Activated naive CD8-positive, alpha-beta T cell treated with anti-CD3 and anti-CD28 coated beads, Interleukin-2, amount 50 U/mL, for 24 hours (primary cell): Measurements from ENCODE around the gene RSPH6A.
A peak's percentile ranks its signal among the peaks of the same experiment; 100 is the strongest.

Experiments used
- ATAC-seq: fragments of 150-1000 bp; cut with Tn5 transposase; one replicate; pipeline ENCODE4 v1.10.0; 2021
- DNase-seq: peaks from one replicate; pipeline ENCODE4 v3.0.0; 2021
- H3K27ac Mint-ChIP-seq: one replicate; pipeline ENCODE4 v1.8.0; 2021; ENCODE audit warnings: mild to moderate bottlenecking, mixed read lengths
- H3K27me3 Mint-ChIP-seq: one replicate; pipeline ENCODE4 v1.8.0; 2021; ENCODE audit warnings: mixed read lengths
- H3K36me3 Mint-ChIP-seq: one replicate; pipeline ENCODE4 v1.8.0; 2021; ENCODE audit warnings: low read depth, mixed read lengths
- H3K4me1 Mint-ChIP-seq: one replicate; pipeline ENCODE4 v1.8.0; 2021; ENCODE audit warnings: mixed read lengths
- H3K4me3 Mint-ChIP-seq: one replicate; pipeline ENCODE4 v1.8.0; 2021; ENCODE audit warnings: mild to moderate bottlenecking, moderate library complexity, mixed read lengths
- H3K9me3 Mint-ChIP-seq: one replicate; pipeline ENCODE4 v1.8.0; 2021; ENCODE audit warnings: mixed read lengths

RSPH6A gene

GRCh38 chr19:45819769-45820168, 4.7 kb upstream of the RSPH6A start:
- ATAC-seq, result no peak
- Mint-ChIP-seq H3K27me3 (no peaks in the 10 kb centered on the region), H3K4me3 (no peak overlapping the region), H3K36me3 (peaks cover 12% of the 10 kb centered on the region), H3K4me1 (peaks cover 2% of the 10 kb centered on the region), H3K9me3 (no peaks in the 10 kb centered on the region), H3K27ac (no peak overlapping the region)
- DNase-seq, result no peak

DNA sequence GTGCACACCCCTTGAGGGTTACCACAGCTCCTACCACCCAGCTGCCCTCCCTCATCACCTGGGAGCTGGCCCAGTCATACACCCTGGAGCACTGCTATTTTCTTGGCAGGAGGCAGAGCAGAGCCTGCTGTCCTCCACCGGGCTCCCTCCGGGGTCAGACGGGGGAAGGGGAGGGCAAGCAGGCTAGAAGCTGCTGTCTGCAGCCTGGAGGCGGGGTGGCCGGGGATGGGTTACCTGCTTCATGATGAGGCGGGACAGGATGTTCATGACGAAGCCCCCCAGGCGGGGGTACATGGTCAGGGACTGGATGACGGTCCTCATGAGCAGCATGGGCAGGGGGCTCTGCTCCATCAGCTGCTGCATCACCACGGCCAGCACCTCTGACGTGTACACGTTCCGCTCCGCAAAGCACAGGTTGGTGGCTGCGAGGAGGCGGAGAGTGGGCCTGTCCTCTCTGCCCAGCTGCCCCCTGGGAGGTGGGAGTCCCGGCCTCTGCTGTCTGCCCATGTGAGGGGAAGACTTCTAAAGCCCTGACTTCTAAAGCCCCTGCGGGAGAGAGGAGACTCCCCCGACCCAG, 2.7 kb upstream of the RSPH6A start:
- ATAC-seq (no peak), DNase-seq (no peak)
- Mint-ChIP-seq H3K4me3 (no peak overlapping the region), H3K9me3 (no peaks in the 10 kb centered on the region), H3K27ac (no peak overlapping the region), H3K36me3 (peaks cover 9% of the 10 kb centered on the region), H3K27me3 (peaks cover 7% of the 10 kb centered on the region), H3K4me1 (peaks cover 2% of the 10 kb centered on the region)

DNA sequence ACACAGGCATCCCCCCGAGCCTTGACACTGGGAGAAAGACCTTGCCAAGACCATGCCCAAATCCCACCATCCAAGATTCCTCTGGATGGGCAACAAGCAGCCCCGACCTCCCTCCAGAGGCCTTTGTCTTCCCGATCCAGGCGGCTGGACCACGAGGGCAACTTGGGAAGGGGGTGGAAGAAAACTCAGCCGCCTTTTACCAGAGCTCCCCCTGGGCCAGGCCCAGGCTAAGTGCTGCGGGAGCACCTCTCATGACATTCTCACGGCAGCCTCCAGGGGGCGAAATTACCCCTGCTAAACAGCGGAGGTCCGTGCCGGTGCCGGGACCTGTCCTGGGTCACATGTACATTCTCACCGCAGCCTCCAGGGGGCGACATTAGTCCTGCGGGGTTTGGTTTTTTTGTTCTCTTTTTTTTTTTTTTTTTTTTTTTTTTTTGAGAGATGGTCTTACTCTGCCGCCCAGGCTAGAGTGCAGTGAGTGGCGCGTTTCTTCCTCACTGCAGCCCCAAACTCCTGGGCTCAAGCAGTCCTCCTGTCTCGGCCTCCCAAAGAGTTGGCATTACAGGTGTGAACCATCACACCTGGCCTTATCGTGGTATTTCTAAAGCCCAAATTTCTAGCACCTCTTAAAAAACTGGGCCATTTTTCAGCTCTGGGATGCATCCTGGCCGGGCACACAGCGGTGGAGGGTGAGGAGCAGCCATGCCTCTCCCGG, 2.1 kb upstream of the RSPH6A start:
- peaks cover 2% of the 10 kb centered on the region for H3K4me1 Mint-ChIP-seq

DNA sequence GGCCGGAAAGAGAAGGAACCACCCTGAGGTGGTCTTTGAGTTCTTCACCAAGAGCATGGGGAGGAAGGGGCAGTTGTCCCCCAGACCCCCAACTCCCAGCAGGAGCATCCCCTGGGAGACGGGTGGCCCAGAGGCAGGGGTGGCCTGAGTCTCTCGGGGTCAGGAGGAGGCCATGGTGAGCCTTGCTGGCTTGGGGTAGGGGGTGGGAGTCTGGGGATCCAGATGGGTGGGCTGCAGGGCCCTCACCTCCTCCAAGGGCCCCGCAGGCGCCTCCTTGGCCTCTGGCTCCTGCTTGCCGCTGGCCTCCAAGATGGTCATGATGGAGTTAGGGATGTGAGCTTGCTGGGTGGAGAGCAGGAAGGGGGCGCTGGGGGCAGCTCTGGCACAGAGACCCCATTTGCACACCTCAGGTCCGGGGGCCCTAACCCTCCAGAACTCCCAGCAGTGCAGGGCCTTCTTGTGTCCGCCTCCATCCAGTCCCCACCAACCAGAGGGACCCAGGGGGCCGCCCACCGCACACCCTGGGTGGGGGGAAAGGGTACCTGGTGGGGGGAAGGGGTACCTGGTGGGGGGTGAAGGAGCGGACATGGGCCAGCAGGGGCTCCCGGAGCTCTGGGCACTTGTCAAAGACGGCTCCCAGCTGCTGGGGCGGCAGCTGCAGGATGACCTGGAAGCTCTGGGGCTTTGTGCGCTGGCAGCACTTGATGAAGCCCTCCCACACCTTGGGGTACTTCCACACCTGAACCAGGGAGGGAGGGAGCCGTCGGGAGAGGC, 1.3 kb upstream of the RSPH6A start:
- H3K36me3 Mint-ChIP-seq, result peaks cover 9% of the 10 kb centered on the region
- H3K4me3 Mint-ChIP-seq, result no peak overlapping the region
- H3K4me1 Mint-ChIP-seq, result peaks cover 2% of the 10 kb centered on the region
- H3K9me3 Mint-ChIP-seq, result no peaks in the 10 kb centered on the region
- DNase-seq, result no peak
- no peak overlapping the region for H3K27ac Mint-ChIP-seq
- H3K27me3 Mint-ChIP-seq, result peaks cover 7% of the 10 kb centered on the region
- no peak for ATAC-seq

More for the DNA sequence above, 2.1 kb upstream of the RSPH6A start:
- no peak overlapping the region for H3K27ac Mint-ChIP-seq
- ATAC-seq, result peak; percentile 93
- H3K9me3 Mint-ChIP-seq, result no peaks in the 10 kb centered on the region
- peaks cover 9% of the 10 kb centered on the region for H3K36me3 Mint-ChIP-seq
- peak; percentile 98 for DNase-seq
- H3K4me3 Mint-ChIP-seq, result no peak overlapping the region
- H3K27me3 Mint-ChIP-seq, result peaks cover 7% of the 10 kb centered on the region

DNA sequence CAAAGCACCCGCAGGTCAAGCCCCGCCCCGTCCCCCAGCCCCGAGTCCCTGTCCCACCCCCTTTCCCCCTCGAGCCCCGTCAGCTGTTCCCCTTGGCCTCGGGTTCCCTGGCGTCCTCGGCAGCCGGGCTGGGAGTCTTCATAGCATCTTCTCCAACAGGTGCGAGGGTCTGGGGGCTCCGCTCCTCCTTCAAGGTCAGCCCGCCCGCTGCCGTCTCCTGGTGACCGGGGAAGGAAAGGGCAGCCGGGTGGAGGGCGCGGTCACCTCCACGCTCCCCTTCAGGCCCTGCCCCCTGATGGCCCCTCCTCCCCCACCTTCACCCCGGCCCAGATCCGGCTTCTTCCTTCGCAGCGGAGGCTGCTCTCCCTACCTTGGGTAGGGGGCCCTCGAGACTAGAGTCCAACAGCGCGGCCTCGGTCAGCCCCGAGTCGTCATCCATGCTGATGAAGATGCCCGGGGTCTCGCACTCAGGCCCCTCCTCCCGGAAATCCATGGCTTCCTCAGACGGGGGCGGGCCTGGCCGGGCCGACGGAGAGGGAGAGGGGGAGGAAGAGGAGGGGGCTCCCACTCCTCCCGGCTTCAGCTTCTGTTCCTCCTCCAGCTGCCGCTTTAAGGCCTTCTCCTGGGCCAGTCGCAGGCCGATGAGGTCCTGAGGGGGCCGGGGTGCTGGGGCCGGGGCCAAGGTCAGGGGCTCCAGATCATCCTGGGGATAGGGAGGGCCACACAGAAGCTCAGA, 541 bp upstream of the RSPH6A start:
- no peaks in the 10 kb centered on the region for H3K9me3 Mint-ChIP-seq
- H3K4me3 Mint-ChIP-seq, result no peak overlapping the region
- peaks cover 2% of the 10 kb centered on the region for H3K4me1 Mint-ChIP-seq
- ATAC-seq, result no peak
- peaks cover 7% of the 10 kb centered on the region for H3K27me3 Mint-ChIP-seq
- H3K36me3 Mint-ChIP-seq, result peaks cover 9% of the 10 kb centered on the region
- no peak for DNase-seq
- H3K27ac Mint-ChIP-seq, result no peak overlapping the region

DNA sequence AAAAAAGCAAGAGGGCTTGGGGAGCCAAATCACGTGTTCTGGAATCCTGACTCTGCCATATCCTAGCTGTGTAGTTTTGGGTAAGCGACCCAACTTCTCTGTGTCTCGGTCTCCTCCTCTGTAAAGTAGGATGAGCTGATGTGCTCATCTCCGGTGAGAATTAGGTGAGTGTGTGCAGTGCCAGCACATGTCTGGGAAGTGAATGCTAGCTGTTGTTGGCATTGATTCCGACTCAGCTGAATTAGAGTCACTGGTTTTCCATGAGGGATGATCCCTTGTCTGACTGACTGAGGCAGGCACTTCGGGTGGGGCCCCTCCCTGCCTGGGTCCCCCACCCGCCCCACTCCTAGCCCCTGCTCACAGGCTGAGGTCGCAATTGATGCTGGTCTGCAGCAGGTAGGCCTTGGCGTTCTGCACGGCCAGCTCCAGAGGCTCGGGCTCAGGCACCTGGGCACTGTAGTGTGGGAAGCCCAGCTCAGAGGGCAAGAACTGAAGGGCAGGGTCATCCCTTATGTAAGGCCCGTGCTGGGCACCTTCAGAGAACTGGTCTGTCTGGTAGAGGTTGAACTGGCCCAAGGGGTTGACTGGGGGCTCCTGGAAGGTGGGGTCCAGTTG, 835 bp downstream of the RSPH6A start:
- Mint-ChIP-seq H3K4me1 (peaks cover 14% of the 10 kb centered on the region), H3K9me3 (no peaks in the 10 kb centered on the region), H3K4me3 (no peak overlapping the region), H3K27me3 (peaks cover 9% of the 10 kb centered on the region), H3K36me3 (peaks cover 5% of the 10 kb centered on the region), H3K27ac (peak overlapping the region; percentile 14)
- no peak for ATAC-seq
- DNase-seq, result no peak

DNA sequence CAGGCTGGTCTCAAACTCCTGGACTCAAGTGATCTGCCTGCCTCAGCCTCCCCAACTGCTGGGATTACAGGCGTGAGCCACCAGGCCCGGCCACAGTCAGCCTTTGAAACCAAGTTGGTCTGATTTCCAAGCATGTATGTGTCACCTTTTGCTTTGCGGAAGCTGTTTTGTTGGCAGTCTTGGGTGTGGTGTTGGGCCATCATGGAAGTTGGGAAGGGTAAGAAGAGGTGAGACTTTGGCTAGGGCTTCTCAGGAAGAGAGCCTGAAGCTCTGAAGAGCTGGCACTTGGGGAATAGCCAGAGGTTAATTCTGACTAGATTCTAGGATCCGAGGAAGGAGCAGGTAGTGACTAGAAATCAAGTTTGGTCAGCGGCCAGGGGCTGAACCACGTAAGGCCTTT, 2.8 kb downstream of the RSPH6A start:
- H3K27ac Mint-ChIP-seq, result no peak overlapping the region
- H3K4me3 Mint-ChIP-seq, result no peak overlapping the region
- no peaks in the 10 kb centered on the region for H3K9me3 Mint-ChIP-seq
- H3K36me3 Mint-ChIP-seq, result peaks cover 5% of the 10 kb centered on the region
- H3K27me3 Mint-ChIP-seq, result peaks cover 9% of the 10 kb centered on the region
- H3K4me1 Mint-ChIP-seq, result peaks cover 15% of the 10 kb centered on the region
- ATAC-seq (no peak), DNase-seq (no peak)

DNA sequence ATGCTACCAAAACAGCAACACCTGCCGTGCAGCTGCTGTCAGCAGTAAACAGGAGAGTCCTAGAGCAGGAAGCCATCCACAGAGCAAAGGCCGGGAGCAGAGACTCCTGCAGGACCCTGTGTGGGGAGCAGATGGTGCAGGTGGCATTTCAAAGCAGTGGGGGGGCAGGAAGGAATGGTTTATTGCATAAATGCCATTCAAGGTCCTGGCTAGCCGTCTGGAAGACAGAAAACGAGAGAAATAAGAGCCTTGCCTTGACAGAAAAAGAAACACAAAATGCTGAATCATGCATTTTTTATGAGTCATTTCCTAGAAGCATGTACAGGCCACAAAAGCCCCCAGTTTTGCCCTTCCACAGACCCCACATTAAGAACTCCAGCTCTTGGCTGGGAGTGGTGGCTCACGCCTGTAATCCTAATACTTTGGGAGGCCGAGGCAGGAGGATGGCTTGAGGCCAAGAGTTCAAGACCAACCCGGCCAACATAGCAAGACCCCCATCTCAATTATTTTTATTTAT, 5.4 kb downstream of the RSPH6A start:
- Mint-ChIP-seq H3K4me3 (no peak overlapping the region), H3K4me1 (peaks cover 12% of the 10 kb centered on the region), H3K36me3 (peaks cover 4% of the 10 kb centered on the region), H3K27ac (no peak overlapping the region), H3K9me3 (no peaks in the 10 kb centered on the region), H3K27me3 (peaks cover 9% of the 10 kb centered on the region)
- ATAC-seq (peak; percentile 35), DNase-seq (no peak)

DNA sequence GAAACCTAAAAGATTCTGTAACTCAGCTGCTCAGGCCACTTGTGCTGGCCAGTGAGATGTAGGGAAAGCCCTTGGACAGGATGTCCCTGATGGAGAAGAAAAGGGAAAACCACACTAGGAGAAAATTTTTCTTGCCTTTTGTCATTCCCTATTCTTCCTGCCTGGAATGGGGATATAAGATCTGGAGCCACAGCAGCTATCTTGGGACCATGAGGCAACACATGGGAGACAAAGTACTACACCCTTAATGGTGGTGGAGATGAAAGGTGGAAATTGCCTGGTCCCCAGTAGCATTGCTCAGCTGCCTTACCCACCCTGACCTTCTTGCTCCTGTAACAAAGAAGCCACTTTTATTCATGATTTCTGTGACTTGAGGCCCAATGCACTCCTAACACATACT, 9.4 kb downstream of the RSPH6A start:
- no peaks in the 10 kb centered on the region for H3K9me3 Mint-ChIP-seq
- no peak for ATAC-seq
- peaks cover 13% of the 10 kb centered on the region for H3K27me3 Mint-ChIP-seq
- peaks cover 12% of the 10 kb centered on the region for H3K4me1 Mint-ChIP-seq
- H3K4me3 Mint-ChIP-seq, result no peak overlapping the region
- no peaks in the 10 kb centered on the region for H3K36me3 Mint-ChIP-seq
- H3K27ac Mint-ChIP-seq, result no peak overlapping the region
- no peak for DNase-seq

DNA sequence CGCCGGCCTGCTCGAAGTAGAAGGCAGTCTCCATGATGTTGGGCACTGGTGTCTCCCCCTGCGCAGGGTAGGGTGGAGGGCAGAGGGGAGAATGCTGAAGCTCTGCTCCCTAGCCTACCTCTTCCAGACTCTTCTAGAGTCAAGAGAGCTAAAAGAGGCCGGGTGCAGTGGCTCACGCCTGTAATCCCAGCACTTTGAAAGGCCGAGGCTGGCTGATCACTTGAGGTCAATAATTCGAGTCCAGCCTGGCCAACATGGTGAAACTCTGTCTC, 10.2 kb downstream of the RSPH6A start:
- Mint-ChIP-seq H3K4me3 (no peak overlapping the region), H3K27ac (no peak overlapping the region), H3K9me3 (no peaks in the 10 kb centered on the region), H3K4me1 (peaks cover 7% of the 10 kb centered on the region), H3K36me3 (no peaks in the 10 kb centered on the region), H3K27me3 (peaks cover 16% of the 10 kb centered on the region)
- DNase-seq (no peak), ATAC-seq (no peak)

- peaks cover 1% of the 10 kb centered on the region for H3K4me1 Mint-ChIP-seq
- H3K4me3 Mint-ChIP-seq, result no peak overlapping the region
- H3K36me3 Mint-ChIP-seq, result no peaks in the 10 kb centered on the region
- no peak overlapping the region for H3K27ac Mint-ChIP-seq
- no peak for DNase-seq
- H3K27me3 Mint-ChIP-seq, result peaks cover 18% of the 10 kb centered on the region
- ATAC-seq, result no peak
- H3K9me3 Mint-ChIP-seq, result no peaks in the 10 kb centered on the region
Observed at GRCh38 chr19:45804140-45804958, 10.8 kb downstream of the RSPH6A start.

DNA sequence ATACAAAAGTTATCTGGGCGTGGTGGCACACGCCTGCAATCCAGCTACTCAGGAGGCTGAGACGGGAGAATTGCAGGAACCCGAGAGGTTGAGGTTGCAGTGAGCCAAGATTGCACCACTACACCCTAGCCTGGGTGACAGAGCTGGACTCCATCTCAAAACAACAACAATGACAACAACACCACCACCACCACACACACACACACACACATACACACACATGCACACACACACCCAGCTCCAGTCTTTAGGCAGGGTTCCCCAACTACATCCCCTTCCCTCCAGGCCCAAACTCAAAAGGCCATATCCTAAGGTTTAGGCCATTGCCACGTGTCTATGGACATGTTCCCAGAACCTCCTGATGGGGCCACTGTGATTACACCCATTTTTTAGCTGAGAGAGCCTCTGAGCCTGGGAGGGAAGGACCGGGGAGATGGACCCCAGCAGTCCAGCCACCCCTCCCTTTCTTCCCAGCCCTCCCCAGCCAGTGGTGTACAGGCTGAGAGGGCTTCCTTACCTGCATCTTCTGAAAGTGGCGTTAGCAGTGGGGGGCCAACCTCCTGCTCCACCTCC, 13.4 kb downstream of the RSPH6A start:
- H3K27me3 Mint-ChIP-seq, result peaks cover 36% of the 10 kb centered on the region
- ATAC-seq (no peak), DNase-seq (no peak)
- H3K4me1 Mint-ChIP-seq, result peaks cover 3% of the 10 kb centered on the region
- no peak overlapping the region for H3K4me3 Mint-ChIP-seq
- H3K36me3 Mint-ChIP-seq, result no peaks in the 10 kb centered on the region
- H3K9me3 Mint-ChIP-seq, result no peaks in the 10 kb centered on the region
- H3K27ac Mint-ChIP-seq, result no peak overlapping the region

DNA sequence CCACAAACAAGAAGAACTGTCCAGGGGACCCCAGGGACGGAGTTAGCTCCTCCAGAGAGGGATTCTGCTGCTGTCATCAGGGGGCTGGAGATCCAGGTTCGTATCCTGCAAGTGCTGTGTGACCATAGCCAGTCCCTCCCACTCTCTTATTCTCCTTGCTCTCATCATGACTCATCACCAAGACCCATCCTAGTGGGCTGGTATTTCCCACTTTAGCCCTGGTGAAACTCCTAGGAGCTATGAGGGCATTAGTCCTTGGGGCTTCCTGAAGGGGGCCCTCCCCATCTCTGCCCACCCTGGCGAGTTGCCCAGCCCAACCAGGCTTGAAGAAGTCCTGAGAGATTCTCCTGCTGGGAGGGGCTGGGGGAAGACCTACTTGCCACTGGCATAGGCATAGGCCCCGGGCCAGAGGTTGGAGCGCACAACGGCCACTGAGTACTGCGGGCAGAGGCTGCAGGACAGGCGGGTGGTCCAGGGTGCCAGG, 15.0 kb downstream of the RSPH6A start:
- Mint-ChIP-seq H3K4me3 (no peak overlapping the region), H3K4me1 (peaks cover 3% of the 10 kb centered on the region), H3K27me3 (peaks cover 49% of the 10 kb centered on the region), H3K9me3 (no peaks in the 10 kb centered on the region), H3K36me3 (no peaks in the 10 kb centered on the region), H3K27ac (no peak overlapping the region)
- no peak for DNase-seq
- ATAC-seq, result no peak
